NCI-H1048 (cell line): ENCODE data around the gene PCED1A.
"Not testable (repeated sequence)": the region's sequence is repeated elsewhere in the genome, so short reads cannot be mapped to it uniquely, and the experiment has no call there.

ENCODE experiments used
- DNase-seq: peaks from one replicate; lab custom pipeline; 2025; lab: John Stamatoyannopoulos, UW

The PCED1A gene

GRCh38 chr20:2865630-2866029 lies 25.2 kb upstream of the PCED1A start:
- no peak for DNase-seq

- DNase-seq = no peak
These were observed 24.6 kb upstream of the PCED1A start for GRCh38 chr20:2865101-2865500.

- DNase-seq = no peak
These were observed 24.2 kb upstream of the PCED1A start for GRCh38 chr20:2864626-2865025.

GRCh38 chr20:2859330-2860121 lies 19.1 kb upstream of the PCED1A start:
- no peak for DNase-seq

- DNase-seq = no peak
These were observed 18.1 kb upstream of the PCED1A start for GRCh38 chr20:2858591-2858990.

- DNase-seq = no peak
These were observed 10.6 kb upstream of the PCED1A start for GRCh38 chr20:2851086-2851485.

GRCh38 chr20:2849529-2849928 lies 9.1 kb upstream of the PCED1A start:
- DNase-seq = no peak

- no peak for DNase-seq
These were observed 7.3 kb upstream of the PCED1A start for GRCh38 chr20:2847802-2848201.

- no peak for DNase-seq
These were observed 6.2 kb upstream of the PCED1A start for GRCh38 chr20:2846698-2847097.

GRCh38 chr20:2845607-2846006 lies 5.2 kb upstream of the PCED1A start:
- DNase-seq = no peak

- no peak for DNase-seq
These were observed 594 bp upstream of the PCED1A start for GRCh38 chr20:2840967-2841531.

GRCh38 chr20:2839732-2840137 lies 720 bp downstream of the PCED1A start:
- DNase-seq = no peak

- DNase-seq = no peak
These were observed 1.4 kb downstream of the PCED1A start for GRCh38 chr20:2838847-2839671.

GRCh38 chr20:2838170-2838797 lies 2.2 kb downstream of the PCED1A start:
- DNase-seq = no peak

GRCh38 chr20:2837221-2837960 lies 3.1 kb downstream of the PCED1A start:
- no peak for DNase-seq

- no peak for DNase-seq
These were observed 4.4 kb downstream of the PCED1A start for GRCh38 chr20:2836035-2836434.

GRCh38 chr20:2835331-2835796 lies 5.1 kb downstream of the PCED1A start:
- DNase-seq = no peak

GRCh38 chr20:2834401-2835110 lies 5.9 kb downstream of the PCED1A start:
- no peak for DNase-seq

- no peak for DNase-seq
These were observed 6.7 kb downstream of the PCED1A start for GRCh38 chr20:2833761-2834160.

GRCh38 chr20:2831206-2831605 lies 9.2 kb downstream of the PCED1A start:
- not testable (repeated sequence) for DNase-seq

GRCh38 chr20:2829376-2829775 lies 11.1 kb downstream of the PCED1A start:
- DNase-seq = no peak
